ENCODE measurements around the gene TARBP1. TPM values are rescaled to one million over a fixed set of nuclear protein-coding genes. Genes with fewer than 3 reads are reported as not detected.

TARBP1 gene
- total and polyA plus RNA-seq, 2 of the 13 experiments (the other 11 are each of a cell fraction or from before 2014, with no cell fraction given), result 37.7 to 67.0 TPM

DNA sequence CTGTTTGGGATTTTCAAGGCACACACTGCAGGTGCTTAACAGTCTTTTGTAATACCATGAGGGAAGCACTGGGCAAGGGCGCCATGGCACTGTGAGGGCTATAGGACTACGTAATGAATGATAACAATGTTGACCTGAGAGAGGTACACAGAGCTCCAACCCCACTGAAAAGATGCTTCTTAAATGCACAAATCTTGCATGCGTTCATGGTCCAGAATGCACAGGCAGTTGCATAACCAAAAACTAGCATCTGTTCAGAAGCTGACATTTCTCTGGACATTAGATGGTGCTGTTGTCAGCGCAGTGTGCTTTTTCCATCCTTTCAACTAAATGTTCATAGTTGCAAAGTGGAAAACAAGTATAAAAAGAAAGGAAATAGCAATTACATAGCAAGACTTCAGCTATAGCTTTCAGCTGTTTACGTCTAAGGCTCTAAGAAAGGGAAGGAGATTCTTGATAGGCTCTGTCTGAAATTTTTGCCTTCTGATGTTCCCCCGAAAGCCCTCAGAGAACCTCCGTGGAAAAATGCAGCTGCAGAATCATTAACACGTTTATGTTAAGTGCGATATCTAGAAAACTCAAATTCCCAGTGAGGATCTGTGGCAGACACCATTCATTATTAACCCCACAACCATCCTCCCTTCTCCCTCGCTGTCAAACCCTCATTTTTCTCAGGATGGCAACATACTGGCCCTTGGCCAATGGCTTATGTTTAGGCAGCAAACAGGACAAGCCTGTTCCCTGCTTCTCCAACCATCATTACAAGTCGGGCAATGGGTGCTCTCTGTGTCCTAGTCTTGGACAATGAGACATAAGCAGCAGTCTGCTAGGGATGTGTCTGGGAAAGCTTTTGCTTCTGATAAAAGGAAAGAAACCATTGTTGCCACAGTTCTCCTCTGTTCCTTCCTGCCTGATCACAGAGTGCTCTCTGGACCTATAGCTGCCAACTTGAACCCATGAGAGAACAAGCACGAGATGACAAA is 8.2 kb upstream of the TARBP1 start (continued):
- TF ChIP-seq ZNF782 (CRISPR knock-in tag; IDR thresholded peaks at IDR 0.05; ENCODE audit: borderline replicate concordance) (no peak), NR2C2 (CRISPR knock-in tag; IDR thresholded peaks at IDR 0.05; ENCODE audit: borderline replicate concordance) (no peak; the same call in 1 of the 2 replicates), PHF20 (CRISPR knock-in tag; IDR thresholded peaks at IDR 0.05) (no peak), ZNF547 (CRISPR knock-in tag; IDR thresholded peaks at IDR 0.05) (no peak), FOSL1 (CRISPR knock-in tag; IDR thresholded peaks at IDR 0.05; ENCODE audit: borderline replicate concordance) (no peak), ZNF775 (CRISPR knock-in tag; IDR thresholded peaks at IDR 0.05; ENCODE audit: borderline replicate concordance) (no peak), SOX5 (CRISPR knock-in tag; IDR thresholded peaks at IDR 0.05; ENCODE audit: borderline replicate concordance) (peak; percentile 37; the same call in 1 of the 2 replicates), ZFP62 (CRISPR knock-in tag; IDR thresholded peaks at IDR 0.05) (no peak), ZSCAN30 (CRISPR knock-in tag; IDR thresholded peaks at IDR 0.05) (no peak), PTBP1 (IDR thresholded peaks at IDR 0.05; ENCODE audit: low read depth, low read length, poor library complexity, severe bottlenecking) (no peak), GZF1 (CRISPR knock-in tag; IDR thresholded peaks at IDR 0.05) (no peak)
- TF ChIP-seq, protein P1, sequence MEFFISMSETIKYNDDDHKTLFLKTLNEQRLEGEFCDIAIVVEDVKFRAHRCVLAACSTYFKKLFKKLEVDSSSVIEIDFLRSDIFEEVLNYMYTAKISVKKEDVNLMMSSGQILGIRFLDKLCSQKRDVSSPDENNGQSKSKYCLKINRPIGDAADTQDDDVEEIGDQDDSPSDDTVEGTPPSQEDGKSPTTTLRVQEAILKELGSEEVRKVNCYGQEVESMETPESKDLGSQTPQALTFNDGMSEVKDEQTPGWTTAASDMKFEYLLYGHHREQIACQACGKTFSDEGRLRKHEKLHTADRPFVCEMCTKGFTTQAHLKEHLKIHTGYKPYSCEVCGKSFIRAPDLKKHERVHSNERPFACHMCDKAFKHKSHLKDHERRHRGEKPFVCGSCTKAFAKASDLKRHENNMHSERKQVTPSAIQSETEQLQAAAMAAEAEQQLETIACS (CRISPR knock-in tag; IDR thresholded peaks at IDR 0.05), result no peak
- TF ChIP-seq, protein P2, sequence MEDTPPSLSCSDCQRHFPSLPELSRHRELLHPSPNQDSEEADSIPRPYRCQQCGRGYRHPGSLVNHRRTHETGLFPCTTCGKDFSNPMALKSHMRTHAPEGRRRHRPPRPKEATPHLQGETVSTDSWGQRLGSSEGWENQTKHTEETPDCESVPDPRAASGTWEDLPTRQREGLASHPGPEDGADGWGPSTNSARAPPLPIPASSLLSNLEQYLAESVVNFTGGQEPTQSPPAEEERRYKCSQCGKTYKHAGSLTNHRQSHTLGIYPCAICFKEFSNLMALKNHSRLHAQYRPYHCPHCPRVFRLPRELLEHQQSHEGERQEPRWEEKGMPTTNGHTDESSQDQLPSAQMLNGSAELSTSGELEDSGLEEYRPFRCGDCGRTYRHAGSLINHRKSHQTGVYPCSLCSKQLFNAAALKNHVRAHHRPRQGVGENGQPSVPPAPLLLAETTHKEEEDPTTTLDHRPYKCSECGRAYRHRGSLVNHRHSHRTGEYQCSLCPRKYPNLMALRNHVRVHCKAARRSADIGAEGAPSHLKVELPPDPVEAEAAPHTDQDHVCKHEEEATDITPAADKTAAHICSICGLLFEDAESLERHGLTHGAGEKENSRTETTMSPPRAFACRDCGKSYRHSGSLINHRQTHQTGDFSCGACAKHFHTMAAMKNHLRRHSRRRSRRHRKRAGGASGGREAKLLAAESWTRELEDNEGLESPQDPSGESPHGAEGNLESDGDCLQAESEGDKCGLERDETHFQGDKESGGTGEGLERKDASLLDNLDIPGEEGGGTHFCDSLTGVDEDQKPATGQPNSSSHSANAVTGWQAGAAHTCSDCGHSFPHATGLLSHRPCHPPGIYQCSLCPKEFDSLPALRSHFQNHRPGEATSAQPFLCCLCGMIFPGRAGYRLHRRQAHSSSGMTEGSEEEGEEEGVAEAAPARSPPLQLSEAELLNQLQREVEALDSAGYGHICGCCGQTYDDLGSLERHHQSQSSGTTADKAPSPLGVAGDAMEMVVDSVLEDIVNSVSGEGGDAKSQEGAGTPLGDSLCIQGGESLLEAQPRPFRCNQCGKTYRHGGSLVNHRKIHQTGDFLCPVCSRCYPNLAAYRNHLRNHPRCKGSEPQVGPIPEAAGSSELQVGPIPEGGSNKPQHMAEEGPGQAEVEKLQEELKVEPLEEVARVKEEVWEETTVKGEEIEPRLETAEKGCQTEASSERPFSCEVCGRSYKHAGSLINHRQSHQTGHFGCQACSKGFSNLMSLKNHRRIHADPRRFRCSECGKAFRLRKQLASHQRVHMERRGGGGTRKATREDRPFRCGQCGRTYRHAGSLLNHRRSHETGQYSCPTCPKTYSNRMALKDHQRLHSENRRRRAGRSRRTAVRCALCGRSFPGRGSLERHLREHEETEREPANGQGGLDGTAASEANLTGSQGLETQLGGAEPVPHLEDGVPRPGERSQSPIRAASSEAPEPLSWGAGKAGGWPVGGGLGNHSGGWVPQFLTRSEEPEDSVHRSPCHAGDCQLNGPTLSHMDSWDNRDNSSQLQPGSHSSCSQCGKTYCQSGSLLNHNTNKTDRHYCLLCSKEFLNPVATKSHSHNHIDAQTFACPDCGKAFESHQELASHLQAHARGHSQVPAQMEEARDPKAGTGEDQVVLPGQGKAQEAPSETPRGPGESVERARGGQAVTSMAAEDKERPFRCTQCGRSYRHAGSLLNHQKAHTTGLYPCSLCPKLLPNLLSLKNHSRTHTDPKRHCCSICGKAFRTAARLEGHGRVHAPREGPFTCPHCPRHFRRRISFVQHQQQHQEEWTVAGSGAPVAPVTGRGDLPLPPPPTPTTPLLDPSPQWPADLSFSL (CRISPR knock-in tag; IDR thresholded peaks at IDR 0.05), result no peak
- TF ChIP-seq, protein P3, sequence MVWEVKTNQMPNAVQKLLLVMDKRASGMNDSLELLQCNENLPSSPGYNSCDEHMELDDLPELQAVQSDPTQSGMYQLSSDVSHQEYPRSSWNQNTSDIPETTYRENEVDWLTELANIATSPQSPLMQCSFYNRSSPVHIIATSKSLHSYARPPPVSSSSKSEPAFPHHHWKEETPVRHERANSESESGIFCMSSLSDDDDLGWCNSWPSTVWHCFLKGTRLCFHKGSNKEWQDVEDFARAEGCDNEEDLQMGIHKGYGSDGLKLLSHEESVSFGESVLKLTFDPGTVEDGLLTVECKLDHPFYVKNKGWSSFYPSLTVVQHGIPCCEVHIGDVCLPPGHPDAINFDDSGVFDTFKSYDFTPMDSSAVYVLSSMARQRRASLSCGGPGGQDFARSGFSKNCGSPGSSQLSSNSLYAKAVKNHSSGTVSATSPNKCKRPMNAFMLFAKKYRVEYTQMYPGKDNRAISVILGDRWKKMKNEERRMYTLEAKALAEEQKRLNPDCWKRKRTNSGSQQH (CRISPR knock-in tag; IDR thresholded peaks at IDR 0.05; ENCODE audit: low read depth), result no peak
- TF ChIP-seq, protein P4, sequence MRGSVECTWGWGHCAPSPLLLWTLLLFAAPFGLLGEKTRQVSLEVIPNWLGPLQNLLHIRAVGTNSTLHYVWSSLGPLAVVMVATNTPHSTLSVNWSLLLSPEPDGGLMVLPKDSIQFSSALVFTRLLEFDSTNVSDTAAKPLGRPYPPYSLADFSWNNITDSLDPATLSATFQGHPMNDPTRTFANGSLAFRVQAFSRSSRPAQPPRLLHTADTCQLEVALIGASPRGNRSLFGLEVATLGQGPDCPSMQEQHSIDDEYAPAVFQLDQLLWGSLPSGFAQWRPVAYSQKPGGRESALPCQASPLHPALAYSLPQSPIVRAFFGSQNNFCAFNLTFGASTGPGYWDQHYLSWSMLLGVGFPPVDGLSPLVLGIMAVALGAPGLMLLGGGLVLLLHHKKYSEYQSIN (CRISPR knock-in tag; IDR thresholded peaks at IDR 0.05; ENCODE audit: borderline replicate concordance), result no peak
